SK-N-SH treated with all-trans-retinoic acid at 6 μM for 48 hours (cell line): ENCODE data around the gene CACNA1C.

Source experiments
- ARNTL ChIP-seq: fragments of 450-650 bp; formaldehyde crosslinking; IDR thresholded peaks from 2 replicates; pipeline ENCODE4 v1.5.0; 2020; ENCODE audit warnings: low read depth, mild to moderate bottlenecking, moderate library complexity, borderline replicate concordance
- CREB5 ChIP-seq: fragments of 250-450 bp; sonication (Bioruptor Pico); IDR thresholded peaks from 2 replicates; pipeline ENCODE4 v1.5.1; 2020; ENCODE audit warnings: low read depth, mild to moderate bottlenecking, moderate library complexity
- ESRRG ChIP-seq: fragments of 250-450 bp; sonication (Bioruptor Pico); IDR thresholded peaks from 2 replicates; pipeline ENCODE4 v1.6.1; 2021; ENCODE audit warnings: mild to moderate bottlenecking
- OSR1 ChIP-seq: fragments of 250-450 bp; sonication (Bioruptor Pico); IDR thresholded peaks from 2 replicates; pipeline ENCODE4 v1.8.0; 2022; ENCODE audit warnings: moderate library complexity, mild to moderate bottlenecking, inconsistent platforms
- RARB ChIP-seq: fragments of 250-450 bp; sonication (Bioruptor Pico); IDR thresholded peaks from 2 replicates; pipeline ENCODE4 v1.8.0; 2021; ENCODE audit warnings: mild to moderate bottlenecking, moderate library complexity
- SNAI2 ChIP-seq: fragments of 250-450 bp; sonication (Bioruptor Pico); IDR thresholded peaks from 2 replicates; pipeline ENCODE4 v1.5.0; 2020; ENCODE audit warnings: mild to moderate bottlenecking, moderate library complexity
- TCF4 ChIP-seq: fragments of 250-450 bp; sonication (Bioruptor Pico); IDR thresholded peaks from 2 replicates; pipeline ENCODE4 v1.8.0; 2021; ENCODE audit warnings: mild to moderate bottlenecking, moderate library complexity, borderline replicate concordance
- ZFP3 ChIP-seq: fragments of 250-450 bp; sonication (Bioruptor Pico); IDR thresholded peaks from 2 replicates; pipeline ENCODE4 v1.5.0; 2020; ENCODE audit warnings: mild to moderate bottlenecking, moderate library complexity
- ZFP30 ChIP-seq: fragments of 450-650 bp; formaldehyde crosslinking; IDR thresholded peaks from 2 replicates; pipeline ENCODE4 v1.5.0; 2022; ENCODE audit warnings: mild to moderate bottlenecking, moderate library complexity
- ZNF70 ChIP-seq: fragments of 450-650 bp; formaldehyde crosslinking; IDR thresholded peaks from 2 replicates; pipeline ENCODE4 v1.5.0; 2020; ENCODE audit warnings: mild to moderate bottlenecking, moderate library complexity
- ZNF8 ChIP-seq: fragments of 450-650 bp; formaldehyde crosslinking; IDR thresholded peaks from 2 replicates; pipeline ENCODE4 v1.5.0; 2020; ENCODE audit warnings: mild to moderate bottlenecking, moderate library complexity
- TF ChIP-seq, protein P1 (sequence below): fragments of 250-450 bp; sonication (Bioruptor Pico); IDR thresholded peaks from 2 replicates; pipeline ENCODE4 v1.8.0; 2020; ENCODE audit warnings: mild to moderate bottlenecking, moderate library complexity, borderline replicate concordance

DNA sequence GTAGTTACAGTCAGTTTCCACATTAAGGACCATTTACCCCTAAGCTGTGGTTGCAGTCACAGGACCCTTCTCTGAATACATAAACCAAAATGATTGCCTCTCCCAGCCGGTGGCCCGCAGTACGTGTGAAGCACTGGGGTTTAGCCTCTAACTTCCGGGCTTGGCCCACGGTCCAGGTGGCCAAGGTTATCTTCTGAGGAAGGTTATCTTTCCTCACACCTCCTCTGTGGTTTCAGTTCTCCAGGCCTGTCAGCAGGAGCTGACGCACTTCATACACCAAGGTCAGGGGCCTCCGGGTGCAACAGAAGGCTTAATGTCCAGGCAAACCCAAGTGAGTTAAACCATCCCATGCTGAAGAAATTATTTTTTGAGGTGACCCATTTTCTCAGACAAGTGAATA is 451.0 kb downstream of the CACNA1C start:
- TF ChIP-seq SNAI2 (no peak), RARB (CRISPR knock-in tag) (no peak), ESRRG (CRISPR knock-in tag) (no peak), OSR1 (no peak), ARNTL (no peak), ZFP30 (CRISPR knock-in tag) (no peak), TCF4 (CRISPR knock-in tag) (no peak), ZFP3 (CRISPR knock-in tag) (no peak), ZNF8 (CRISPR knock-in tag) (no peak), ZNF70 (CRISPR knock-in tag) (no peak), CREB5 (no peak)
- TF ChIP-seq, protein P1, sequence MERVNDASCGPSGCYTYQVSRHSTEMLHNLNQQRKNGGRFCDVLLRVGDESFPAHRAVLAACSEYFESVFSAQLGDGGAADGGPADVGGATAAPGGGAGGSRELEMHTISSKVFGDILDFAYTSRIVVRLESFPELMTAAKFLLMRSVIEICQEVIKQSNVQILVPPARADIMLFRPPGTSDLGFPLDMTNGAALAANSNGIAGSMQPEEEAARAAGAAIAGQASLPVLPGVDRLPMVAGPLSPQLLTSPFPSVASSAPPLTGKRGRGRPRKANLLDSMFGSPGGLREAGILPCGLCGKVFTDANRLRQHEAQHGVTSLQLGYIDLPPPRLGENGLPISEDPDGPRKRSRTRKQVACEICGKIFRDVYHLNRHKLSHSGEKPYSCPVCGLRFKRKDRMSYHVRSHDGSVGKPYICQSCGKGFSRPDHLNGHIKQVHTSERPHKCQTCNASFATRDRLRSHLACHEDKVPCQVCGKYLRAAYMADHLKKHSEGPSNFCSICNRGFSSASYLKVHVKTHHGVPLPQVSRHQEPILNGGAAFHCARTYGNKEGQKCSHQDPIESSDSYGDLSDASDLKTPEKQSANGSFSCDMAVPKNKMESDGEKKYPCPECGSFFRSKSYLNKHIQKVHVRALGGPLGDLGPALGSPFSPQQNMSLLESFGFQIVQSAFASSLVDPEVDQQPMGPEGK (CRISPR knock-in tag): no peak
